ENCODE results near the gene ING3. TPM values are rescaled to one million over a fixed set of nuclear protein-coding genes. Genes with fewer than 3 reads are reported as not detected.

ING3 gene
- total RNA-seq, 6 experiments from 2014 or later, result 9.8 to 15.0 (median 12.7) TPM

- Mint-ChIP-seq H3K4me3 (no peak overlapping the region), H3K9me3 (no peaks in the 10 kb centered on the region), H3K27me3 (ENCODE audit: insufficient read depth) (no peaks in the 10 kb centered on the region; the same call in 1 of the 2 replicates), H3K4me1 (ENCODE audit: low read depth) (peaks cover 4% of the 10 kb centered on the region), H3K27ac (no peak overlapping the region), H3K36me3 (ENCODE audit: low read depth) (no peaks in the 10 kb centered on the region)
- TF ChIP-seq CTCF (IDR thresholded peaks at IDR 0.05), result no peak
- no peak for DNase-seq
These were observed 30.5 kb upstream of the ING3 start for GRCh38 chr7:120920034-120920433.

- Mint-ChIP-seq H3K27ac (no peak overlapping the region), H3K9me3 (no peaks in the 10 kb centered on the region), H3K36me3 (ENCODE audit: low read depth) (no peaks in the 10 kb centered on the region), H3K4me1 (ENCODE audit: low read depth) (peaks cover 9% of the 10 kb centered on the region), H3K27me3 (ENCODE audit: insufficient read depth) (no peaks in the 10 kb centered on the region; the same call in 1 of the 2 replicates), H3K4me3 (no peak overlapping the region)
- no peak for TF ChIP-seq CTCF (IDR thresholded peaks at IDR 0.05)
- DNase-seq, result no peak
These were observed 29.8 kb upstream of the ING3 start for GRCh38 chr7:120920591-120921274.

GRCh38 chr7:120924837-120925236, 25.7 kb upstream of the ING3 start:
- Mint-ChIP-seq H3K4me3 (no peak overlapping the region), H3K27ac (no peak overlapping the region), H3K4me1 (ENCODE audit: low read depth) (peaks cover 9% of the 10 kb centered on the region), H3K36me3 (ENCODE audit: low read depth) (no peaks in the 10 kb centered on the region), H3K9me3 (no peaks in the 10 kb centered on the region), H3K27me3 (ENCODE audit: insufficient read depth) (no peaks in the 10 kb centered on the region; the same call in 1 of the 2 replicates)
- no peak for DNase-seq
- no peak for TF ChIP-seq CTCF (IDR thresholded peaks at IDR 0.05)

- Mint-ChIP-seq H3K9me3 (no peaks in the 10 kb centered on the region), H3K4me1 (ENCODE audit: low read depth) (peaks cover 9% of the 10 kb centered on the region), H3K27me3 (ENCODE audit: insufficient read depth) (no peaks in the 10 kb centered on the region; the same call in 1 of the 2 replicates), H3K27ac (no peak overlapping the region), H3K4me3 (no peak overlapping the region), H3K36me3 (ENCODE audit: low read depth) (no peaks in the 10 kb centered on the region)
- no peak for TF ChIP-seq CTCF (IDR thresholded peaks at IDR 0.05)
- DNase-seq, result no peak
These were observed 25.2 kb upstream of the ING3 start for GRCh38 chr7:120925392-120925791.

- peaks cover 16% of the 10 kb centered on the region for H3K4me1 Mint-ChIP-seq (ENCODE audit: low read depth)
- no peaks in the 10 kb centered on the region for H3K9me3 Mint-ChIP-seq
- TF ChIP-seq CTCF (IDR thresholded peaks at IDR 0.05), result no peak
- no peak overlapping the region for H3K4me3 Mint-ChIP-seq
- H3K27me3 Mint-ChIP-seq (ENCODE audit: insufficient read depth), result no peaks in the 10 kb centered on the region; the same call in 1 of the 2 replicates
- DNase-seq, result no peak
- H3K27ac Mint-ChIP-seq, result no peak overlapping the region
- no peaks in the 10 kb centered on the region for H3K36me3 Mint-ChIP-seq (ENCODE audit: low read depth)
These were observed 23.6 kb upstream of the ING3 start for GRCh38 chr7:120926943-120927346.

Measured in HFFc6 (cell line).